HFF-Myc (cell line): Measurements from ENCODE around the gene ALK.

Experiments used
- DNase-seq: peaks from one replicate; pipeline ENCODE4 v3.0.0-alpha.2; 2011; ENCODE audit warnings: low read depth; ENCODE audit errors: extremely low read depth
- H3K4me3 ChIP-seq: replicated peaks from 2 replicates; pipeline ENCODE4 v1.5.1; 2011; ENCODE audit warnings: low read depth, mild to moderate bottlenecking, control low read depth, low read length
- TF ChIP-seq, protein P1 (sequence below): IDR thresholded peaks from 2 replicates; pipeline ENCODE4 v1.5.1; 2012; ENCODE audit warnings: mild to moderate bottlenecking, low read depth, low read length, control low read depth; ENCODE audit errors: missing control alignments

Gene ALK

GRCh38 chr2:29743516-29743915 lies 177.9 kb downstream of the ALK start:
- H3K4me3 ChIP-seq, result no peak overlapping the region
- TF ChIP-seq, protein P1, sequence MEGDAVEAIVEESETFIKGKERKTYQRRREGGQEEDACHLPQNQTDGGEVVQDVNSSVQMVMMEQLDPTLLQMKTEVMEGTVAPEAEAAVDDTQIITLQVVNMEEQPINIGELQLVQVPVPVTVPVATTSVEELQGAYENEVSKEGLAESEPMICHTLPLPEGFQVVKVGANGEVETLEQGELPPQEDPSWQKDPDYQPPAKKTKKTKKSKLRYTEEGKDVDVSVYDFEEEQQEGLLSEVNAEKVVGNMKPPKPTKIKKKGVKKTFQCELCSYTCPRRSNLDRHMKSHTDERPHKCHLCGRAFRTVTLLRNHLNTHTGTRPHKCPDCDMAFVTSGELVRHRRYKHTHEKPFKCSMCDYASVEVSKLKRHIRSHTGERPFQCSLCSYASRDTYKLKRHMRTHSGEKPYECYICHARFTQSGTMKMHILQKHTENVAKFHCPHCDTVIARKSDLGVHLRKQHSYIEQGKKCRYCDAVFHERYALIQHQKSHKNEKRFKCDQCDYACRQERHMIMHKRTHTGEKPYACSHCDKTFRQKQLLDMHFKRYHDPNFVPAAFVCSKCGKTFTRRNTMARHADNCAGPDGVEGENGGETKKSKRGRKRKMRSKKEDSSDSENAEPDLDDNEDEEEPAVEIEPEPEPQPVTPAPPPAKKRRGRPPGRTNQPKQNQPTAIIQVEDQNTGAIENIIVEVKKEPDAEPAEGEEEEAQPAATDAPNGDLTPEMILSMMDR, result no peak
- no peak for DNase-seq

DNA sequence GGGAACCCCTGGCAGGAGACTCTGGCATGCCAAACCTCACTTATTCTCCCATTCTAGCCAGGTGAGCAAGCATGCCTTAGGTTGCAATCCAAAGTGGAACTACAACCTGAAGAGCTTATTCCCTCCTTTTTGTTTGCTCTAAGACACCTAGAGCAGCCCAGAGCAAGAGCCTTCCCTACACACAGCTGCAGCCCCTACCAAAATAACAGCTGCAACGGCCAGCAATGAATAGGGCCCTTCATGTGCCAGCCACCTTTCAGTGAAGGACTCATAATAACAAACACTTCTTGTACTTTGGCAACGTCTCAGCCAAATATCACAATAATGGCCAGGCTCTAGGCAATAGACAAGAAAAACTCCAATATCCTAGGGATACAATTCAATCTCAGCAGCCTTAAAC lies 178.7 kb downstream of the ALK start:
- no peak overlapping the region for H3K4me3 ChIP-seq
- DNase-seq, result no peak
- TF ChIP-seq, protein P1, result no peak

DNA sequence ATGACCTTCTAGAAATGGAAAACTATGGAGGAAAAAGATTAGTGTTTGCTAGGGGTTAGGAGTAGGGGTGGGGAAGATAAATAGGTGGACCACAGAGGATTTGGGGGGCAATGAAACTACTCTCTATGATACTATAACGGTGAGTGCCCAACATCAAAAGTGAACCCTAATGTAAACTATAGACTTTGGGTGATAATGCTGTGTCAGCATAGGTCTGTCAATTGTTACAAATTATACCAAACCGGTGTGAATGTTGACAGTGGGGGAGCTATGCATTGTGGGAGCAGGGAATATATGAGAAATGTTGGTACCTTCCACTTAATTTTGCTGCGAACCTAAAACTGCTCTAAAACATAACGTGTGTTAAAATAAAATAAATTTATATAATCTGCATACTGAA lies 180.3 kb downstream of the ALK start:
- no peak for DNase-seq

GRCh38 chr2:29733965-29734364 lies 187.4 kb downstream of the ALK start:
- H3K4me3 ChIP-seq, result no peak overlapping the region
- TF ChIP-seq, protein P1, result no peak
- DNase-seq, result no peak

More for the DNA sequence above, 180.3 kb downstream of the ALK start:
- TF ChIP-seq, protein P1, result no peak
- H3K4me3 ChIP-seq, result no peak overlapping the region

DNA sequence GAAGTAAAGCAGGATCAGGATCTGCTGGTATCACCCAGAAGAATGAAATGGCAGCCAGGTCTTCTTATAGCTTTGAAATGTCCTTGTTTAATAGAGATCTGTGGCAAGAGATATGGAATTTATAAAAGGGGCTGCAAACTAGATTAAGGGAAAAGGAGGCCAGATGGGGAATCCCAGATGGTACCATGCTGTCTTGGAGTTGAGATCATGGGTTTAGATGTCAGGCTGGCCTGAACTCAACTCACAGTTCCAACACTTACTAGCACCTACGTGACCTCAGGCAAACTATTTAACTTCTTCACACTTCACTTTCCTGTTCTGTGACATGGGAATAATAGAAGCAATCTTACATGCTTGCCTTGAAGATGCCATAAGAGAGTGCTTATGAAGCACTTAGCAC lies 188.2 kb downstream of the ALK start:
- no peak overlapping the region for H3K4me3 ChIP-seq
- TF ChIP-seq, protein P1, result no peak
- DNase-seq, result no peak

DNA sequence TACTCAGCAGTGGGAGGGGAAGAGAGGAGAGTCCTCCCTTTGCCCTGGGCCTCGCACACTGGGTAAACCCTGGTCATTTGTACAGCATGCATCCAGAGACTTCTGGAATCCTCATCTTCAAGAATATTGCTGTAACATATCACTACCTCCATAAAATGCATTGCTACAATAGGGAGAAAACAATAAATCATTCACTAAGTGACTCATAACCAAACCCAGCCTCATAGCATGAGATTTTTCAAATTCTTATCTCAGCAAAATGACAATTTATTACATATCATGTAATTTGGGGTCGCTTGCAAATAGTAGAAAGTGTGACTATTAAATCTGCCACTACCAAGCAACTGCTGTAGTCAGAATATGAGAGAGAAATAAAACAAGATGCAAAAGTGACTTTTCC lies 189.4 kb downstream of the ALK start:
- TF ChIP-seq, protein P1, result no peak
- no peak for DNase-seq
- no peak overlapping the region for H3K4me3 ChIP-seq

DNA sequence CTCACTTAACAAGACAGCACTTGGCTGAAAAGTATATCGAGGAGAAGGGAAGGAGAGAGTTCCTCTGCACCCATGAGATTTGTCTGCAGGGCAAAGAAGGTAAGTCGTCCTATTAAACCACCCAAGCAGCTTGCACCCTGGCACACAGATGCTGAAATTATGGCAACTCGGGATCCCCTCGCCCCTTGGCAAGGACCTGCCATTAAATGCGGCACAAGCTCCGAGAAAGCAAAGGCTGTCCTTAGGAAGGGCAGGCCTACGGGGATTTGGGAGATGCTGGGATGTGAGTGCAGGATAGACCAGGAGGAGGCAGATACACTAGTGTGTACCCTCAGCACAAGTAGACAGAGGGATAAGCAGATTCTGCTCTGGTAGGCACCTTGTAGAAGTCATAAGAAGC lies 191.5 kb downstream of the ALK start:
- TF ChIP-seq, protein P1, result no peak
- DNase-seq, result no peak
- no peak overlapping the region for H3K4me3 ChIP-seq
